GM21786 (cell line): ENCODE data around the gene PSMG4.

ENCODE experiments used
- ATAC-seq: cut with Tn5 transposase; IDR thresholded peaks from one replicate; pipeline ENCODE4 v1.9.1; 2021; ENCODE audit not compliant: unreplicated experiment

The PSMG4 gene

DNA sequence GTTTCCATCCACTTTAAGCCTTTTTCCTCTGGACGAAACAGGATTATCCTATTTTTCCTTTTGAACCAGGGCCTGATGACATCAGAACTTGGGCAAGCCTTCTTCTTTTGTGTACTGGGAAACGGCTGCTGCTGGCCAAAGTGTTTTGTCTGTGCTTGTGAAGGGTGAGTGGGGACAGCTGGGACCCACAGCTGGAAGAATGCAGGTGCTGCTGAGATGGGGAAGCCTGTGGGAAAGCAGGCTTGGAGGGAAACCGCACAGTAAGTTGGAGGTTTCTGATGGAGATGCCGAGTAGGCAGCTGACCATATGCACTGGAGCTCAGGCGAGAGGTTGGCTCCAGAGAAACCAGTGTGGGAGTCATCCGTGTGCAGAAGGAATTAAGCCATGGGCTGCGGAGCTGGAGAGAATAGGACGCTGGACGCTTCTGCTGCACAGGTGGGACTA, 8.5 kb upstream of the PSMG4 start:
- no peak for ATAC-seq

DNA sequence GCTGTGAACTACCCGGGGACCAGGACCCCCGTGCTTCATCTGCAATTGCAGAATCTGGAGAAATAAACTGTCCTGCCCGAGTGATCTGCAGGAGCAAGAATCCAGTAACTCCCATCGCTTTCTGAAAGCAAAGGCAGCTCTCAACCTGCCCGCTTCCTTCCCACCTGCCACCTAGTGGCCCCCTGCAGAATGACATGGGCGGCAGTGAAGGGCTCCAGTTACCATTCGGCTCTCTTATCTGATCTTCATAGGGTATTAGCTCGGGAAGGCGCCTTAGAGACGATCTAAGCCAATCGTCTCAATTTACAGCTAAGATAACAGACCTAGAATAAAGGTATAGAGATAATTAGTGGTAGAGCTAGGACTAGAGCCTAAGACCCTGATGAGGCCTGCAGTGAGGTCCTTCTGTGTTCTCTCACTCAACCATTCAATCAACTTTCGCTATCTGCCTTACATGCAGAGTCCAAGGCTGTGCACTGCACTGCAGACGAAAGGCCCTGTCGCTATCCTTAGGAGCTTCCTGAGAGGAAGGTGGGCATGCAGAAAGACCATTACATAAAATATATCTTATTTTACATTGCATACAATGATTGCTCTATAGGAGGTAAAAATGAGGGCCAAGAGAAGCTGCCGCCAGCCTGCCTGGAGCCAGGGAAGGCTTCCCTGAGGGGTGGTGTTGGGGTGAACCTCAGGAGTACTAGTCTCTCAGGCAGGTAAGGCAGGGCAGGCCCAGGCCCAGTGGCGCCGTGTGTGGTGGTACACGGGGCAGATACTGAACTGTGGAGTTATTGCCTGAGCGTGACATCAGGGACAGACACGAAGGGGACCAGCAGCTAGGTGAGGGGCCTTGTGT, 7.1 kb upstream of the PSMG4 start:
- peak; percentile 69 for ATAC-seq

DNA sequence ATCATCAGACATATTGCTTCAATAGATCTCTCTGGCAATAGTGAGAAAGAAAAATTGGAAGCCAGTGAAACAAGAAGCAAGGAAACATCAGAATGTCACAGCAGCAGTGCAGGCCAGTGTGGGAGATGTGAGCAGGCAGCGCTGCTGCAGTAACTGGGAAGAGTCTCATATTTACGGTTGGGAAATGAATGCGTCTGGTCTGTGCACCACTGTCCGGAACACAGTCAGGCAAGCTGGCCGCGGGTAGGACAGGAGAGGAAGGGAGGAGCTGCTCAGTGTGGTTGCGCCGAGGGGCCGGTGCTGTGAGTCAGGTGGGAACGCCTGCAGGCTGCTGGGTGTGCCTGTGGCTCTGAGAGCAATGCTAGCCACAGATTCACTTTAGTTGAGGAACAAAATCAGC, 6.4 kb upstream of the PSMG4 start:
- ATAC-seq = no peak

DNA sequence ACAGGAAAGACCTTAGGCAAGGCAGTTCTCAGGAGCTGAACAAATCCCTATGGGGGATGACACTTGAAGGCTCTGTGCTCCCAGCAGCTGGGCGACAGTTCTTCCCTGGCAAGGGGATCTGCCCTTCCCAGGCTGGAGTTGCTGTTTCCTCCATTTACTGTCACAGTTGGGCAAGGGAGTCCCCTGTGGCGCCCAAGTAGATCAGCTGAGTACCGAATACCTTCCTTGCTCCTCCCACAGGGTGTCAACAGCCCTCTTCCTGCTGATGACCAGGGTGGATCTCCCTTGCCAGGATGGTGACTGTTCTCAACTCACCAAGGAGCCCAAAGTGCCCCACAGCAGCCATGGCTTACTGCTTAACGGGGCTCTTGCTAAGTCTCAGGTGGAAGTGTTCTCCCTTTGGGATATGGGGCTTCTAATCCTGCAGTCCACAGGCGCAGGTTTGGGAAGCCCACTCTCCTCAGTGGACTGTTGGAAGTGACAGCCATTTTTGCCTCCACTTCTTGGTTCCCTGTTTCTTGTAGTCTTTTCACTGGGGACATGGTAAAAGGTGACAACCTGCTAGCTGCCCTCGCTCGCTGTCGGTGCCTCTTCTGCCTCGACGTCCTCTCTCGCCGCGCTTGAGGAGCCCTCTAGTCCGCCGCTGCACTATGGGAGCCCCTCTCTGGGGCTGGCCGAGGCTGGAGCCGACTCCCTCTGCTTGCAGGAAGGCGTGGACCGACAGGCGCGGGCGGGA, 5.7 kb upstream of the PSMG4 start:
- ATAC-seq = no peak

DNA sequence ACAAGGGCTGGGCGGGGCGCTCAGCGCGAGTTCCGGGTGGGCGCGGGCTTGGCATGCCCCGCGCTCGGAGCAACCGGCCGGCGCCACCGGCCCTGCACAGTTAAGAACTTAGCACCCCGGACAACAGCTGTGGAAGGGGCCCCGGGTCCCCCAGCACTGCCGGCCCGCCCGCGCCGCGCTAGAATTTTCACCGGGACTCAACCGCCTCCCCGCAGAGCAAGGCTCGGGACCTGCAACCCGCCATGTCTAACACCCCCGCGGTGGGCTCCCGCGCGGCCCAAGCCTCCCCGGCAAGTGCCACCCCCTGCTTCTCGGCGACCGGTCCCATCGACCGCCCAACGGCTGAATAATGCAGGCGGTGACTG, 5.2 kb upstream of the PSMG4 start:
- no peak for ATAC-seq

DNA sequence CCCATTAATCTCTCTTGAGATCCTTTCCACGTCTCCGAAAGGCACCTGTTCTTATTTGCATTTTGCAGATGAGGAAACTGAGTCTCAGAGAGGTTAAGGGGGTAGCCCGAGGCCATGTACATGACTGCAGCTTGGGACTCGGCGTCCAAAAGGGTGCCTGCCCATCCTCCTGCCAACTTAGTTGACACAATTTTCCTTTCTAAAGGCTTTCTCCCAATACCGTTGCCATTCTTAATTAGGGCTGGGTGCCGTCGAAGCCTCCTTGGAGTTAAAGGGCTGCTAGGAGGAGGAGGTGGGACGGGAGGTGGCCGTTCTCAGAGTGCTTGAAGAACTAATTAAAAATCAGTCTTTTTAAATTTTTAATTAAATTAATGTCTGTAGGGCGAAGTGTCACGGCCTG, 546 bp upstream of the PSMG4 start:
- no peak for ATAC-seq

DNA sequence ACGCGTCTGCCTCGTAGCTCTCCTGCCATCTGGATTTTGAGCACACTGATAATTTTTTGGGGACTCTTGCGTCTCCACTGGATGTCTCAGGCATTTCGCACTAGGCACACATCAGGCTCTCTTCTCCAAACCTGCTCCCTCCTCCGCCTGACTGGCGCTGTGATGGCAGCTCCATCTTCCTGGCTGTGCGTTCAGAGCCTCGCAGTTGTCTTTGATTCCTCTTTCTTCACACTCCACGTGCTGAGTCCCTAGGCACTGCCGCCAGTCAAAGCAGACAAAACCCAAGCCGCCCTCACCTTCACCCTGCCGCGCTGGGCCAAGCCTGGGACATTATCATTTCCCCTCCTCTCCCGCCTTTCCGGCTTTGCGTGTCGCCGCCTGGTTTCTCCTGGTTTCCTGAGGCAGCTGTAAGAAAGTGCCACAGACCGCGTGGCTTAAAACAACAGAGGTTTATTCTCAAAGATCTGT, 778 bp downstream of the PSMG4 start:
- peak; percentile 39 for ATAC-seq

DNA sequence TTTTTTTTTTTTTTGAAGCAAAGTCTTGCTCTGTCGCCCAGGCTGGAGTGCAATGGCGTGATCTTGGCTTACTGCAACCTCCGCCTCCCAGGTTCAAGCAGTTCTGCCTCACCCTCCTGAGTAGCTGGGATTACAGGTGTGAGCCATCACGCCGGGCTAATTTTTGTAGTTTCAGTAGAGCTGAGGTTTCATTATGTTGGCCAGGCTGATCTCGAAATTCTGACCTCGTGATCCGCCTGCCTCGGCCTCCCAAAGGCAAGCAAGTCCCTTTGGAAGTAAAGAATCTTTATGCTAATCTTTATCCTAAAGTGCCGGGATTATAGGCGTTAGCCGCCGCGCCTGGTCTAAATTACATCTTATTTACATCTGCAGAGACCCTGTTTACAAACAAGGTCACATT, 1.5 kb downstream of the PSMG4 start:
- ATAC-seq = no peak

DNA sequence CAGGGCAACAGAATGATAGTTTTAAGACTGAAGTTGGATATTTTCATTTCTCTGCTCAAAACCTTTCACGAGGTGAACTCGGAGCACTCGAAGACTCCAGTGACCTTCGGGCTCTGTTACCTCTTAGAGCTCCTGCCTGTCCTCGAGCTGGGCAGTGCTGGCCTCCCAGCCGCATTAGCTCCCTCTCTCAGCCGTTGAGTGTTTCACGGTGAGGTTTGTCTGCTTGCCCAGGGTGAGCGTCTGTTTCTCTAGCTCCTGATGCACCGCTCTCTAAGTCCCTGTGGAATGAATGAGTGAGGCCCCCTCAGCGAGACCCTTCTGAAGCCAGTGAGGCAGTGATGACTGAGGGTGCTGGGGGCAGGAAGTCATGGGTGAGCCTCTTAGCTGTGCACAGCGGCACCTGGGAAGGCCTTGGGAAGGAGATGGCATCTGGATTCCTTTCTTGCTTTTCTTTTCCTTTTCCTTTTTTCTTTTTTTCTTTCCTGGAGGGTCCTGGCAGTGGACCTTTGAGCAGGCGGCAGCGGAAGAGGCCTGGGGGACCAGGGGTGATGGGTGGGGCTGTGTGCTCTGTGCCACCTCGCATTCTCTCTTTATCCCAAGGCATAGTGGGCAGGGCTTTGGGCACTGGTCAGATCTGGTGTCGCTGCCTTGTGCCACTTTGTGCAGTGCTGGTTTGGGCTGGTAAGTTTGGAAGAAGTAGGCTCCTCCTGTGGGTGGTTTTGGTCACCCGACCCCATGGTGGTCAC, 2.2 kb downstream of the PSMG4 start:
- ATAC-seq = no peak

DNA sequence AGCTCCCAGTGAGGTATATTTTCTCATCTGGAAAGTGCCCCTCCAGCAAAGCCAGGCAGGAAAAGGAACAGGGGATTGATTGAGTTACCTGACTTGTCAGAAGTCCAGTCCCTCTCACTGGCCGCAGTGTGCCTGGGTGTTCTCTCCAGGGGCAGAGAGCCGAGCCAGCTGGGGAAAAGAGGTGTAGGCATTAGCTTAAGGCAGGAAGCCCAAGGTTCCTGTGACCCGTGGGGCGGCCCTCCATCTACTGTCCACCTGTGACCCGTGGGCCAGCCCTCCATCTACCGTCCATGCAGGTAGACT, 2.7 kb downstream of the PSMG4 start:
- ATAC-seq = no peak

DNA sequence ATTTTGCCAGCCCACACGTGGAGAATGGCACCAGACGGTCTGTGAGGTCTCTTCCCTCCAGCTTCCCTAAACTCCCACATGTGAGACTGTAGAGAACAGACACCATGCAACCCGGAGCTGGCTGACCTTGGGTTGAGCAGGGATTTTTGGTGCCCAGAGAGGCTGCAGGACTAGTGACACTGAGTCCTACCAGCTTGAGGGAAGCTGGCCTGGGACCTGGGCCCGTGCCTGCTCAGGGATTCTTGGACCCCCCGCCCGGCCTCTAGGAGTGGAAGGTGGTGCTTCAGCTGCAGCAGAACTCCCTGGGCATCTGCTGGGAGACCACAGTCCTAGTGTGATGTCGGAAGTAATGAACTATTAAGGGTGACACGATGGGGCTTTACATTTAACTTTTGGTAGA, 3.2 kb downstream of the PSMG4 start:
- no peak for ATAC-seq

DNA sequence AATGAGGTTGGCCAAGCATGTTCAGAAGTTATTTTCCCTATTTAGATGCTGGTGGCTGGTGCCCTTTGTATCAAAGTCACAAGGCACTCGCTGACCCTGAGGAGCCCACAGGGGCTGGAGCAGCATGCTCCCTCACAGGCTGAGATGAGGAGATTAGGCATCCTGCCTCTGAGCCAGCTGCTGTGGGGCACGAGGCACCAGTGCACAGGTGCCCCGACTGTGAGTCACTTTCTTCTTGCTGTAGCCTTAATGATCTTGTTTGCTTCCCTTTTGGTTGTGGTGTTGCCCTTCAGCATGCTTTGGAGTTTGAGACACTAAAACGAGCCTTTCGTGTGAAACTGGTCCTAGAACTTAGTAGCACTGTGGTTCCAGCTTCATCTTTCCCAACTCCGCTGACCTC, 4.3 kb downstream of the PSMG4 start:
- ATAC-seq = no peak

DNA sequence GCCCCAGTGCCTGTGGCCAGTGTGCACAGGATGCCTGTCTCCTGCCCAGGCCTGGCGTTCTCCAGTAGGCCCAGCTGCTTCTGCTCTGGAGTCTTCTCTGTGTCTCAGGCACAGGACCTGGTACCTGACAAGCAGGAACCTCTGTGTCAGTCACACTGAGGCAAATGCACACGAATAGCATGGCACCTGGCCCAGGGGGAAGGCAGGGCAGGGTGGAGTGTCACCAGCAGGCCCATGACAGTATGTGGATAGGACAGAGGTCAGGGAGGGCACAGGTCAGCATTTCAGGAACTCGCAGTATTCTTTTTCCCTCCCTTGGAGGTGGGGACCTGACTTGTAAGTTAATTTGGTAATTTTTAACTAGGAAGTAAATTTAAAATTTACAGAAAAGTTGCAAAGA, 5.6 kb downstream of the PSMG4 start:
- no peak for ATAC-seq

DNA sequence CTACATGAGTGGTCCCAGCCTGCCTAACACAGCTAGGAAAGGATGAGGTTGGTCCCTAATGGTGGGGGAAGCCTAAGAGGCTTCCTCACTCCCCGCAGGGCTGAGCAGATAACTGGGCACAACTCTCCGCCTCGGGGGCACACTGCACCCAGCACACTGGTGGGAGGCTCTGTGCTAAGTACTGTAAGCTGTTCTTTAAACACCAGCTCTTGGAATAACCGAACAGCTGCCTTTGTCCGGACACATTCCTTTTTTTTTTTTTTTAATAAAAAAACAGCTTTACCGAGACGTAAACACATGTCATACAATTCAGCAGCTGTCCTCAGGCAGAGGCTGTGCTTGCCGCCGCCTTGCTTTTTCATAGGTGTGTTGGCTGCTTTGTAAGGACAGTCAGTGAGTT, 6.9 kb downstream of the PSMG4 start:
- ATAC-seq = no peak

DNA sequence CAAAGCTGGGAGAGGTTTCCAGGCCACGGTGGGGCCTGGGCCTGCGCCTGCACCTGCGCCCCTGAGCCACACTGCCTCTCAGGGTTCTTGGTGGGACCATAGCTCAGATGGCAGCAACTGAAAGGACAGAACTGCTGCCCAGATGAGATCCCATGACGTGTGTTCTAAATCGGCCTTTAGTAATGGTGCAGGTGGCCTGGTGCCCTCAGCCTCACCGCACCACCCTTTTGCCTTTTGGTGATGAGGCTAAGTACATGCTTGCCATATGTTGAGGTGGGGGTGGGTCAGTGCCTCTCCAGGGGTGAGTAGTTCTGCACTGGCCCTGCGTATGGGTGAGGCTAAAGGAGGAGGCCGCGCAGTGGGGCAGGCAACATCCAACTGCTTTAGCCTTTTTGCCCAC, 7.4 kb downstream of the PSMG4 start:
- no peak for ATAC-seq

DNA sequence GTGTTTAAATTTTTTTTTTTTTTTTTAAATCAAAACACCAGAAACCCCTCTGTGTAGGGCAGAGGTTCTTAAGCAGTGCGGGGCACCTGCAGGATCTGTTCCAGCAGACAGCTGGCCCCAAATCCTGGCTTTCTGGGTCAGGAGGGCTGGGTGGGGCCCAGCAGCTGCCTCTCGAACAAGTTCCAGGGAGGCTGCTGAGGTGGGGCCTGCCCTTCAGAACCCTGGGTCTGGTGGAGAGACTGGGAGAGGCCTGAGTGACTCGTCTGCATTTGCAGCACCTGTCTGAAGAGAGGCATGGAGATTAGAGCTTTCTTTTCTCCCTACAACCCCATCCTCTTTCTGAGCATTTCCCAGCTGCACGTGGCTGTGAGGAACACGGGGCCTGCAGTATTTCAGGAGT, 8.4 kb downstream of the PSMG4 start:
- ATAC-seq = no peak

DNA sequence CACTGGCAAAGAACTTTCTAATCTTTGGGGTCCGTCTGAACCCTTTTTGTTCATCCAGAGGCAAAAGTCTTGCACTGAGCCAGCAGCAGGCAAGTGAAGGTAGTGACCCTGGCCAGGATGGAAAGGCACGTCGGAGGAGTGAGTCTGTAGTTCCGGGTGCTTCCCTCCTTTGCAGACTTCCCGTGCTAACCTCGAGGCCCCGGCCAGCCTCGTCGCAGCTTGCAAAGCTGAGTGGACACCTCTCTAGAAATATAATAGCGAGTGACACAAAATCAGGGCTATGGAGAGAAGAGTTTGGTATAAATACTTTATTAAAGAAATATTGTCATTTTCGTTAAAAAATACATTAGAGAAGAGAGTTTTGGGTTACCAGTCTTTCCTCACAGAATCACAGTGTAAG, 9.9 kb downstream of the PSMG4 start:
- ATAC-seq = no peak

DNA sequence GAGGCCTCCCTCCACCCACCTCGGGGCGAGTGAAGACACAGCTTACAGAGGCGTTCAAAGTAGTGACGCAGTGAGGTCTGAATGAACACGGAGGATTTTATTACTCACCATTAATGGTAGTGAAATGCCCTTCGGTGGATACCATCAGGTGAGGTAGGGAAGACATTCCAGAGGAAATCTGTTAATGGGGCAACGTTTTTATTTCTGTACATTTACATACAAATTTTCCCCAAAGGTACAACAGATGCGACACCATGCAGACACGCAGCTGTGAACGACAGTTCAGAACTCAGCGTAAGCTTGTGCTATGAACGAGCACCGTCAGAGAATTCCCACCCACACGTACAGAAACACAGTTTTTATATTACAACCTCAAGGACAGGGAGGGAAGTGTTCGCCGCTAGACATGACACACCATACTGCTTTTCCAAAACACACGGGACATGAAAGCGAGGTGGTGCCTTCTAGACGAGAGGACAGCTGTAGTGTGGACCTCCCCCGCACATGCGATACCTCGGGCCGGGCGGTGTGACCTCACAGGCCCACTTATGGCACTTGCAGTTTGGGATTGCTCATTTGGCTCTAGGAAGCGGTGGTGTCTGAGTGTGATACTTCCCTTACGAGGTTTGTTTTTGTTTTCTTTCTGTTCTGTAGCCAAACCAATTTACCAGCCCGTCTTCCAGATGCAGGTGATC, 10.7 kb downstream of the PSMG4 start:
- ATAC-seq = no peak

DNA sequence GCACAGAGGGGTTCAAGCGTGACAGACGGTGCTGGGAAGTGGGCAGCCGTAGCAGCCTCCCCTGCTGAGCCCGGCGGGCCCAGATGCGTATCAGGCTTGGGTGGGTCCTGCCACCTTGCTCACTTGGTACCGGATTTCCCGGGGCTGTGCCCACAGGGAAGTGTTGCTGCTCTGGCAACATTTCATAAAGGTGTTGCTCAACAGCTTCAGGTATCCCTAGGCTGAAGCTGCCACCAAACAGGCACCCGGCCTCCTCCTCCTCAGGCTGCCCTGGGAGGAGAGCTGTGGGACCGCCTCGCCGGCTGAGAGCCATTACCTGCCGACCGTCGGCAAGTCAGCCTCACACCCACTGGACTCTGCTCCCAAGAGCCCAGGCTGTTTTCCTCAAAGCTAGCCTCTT, 11.5 kb downstream of the PSMG4 start:
- no peak for ATAC-seq

DNA sequence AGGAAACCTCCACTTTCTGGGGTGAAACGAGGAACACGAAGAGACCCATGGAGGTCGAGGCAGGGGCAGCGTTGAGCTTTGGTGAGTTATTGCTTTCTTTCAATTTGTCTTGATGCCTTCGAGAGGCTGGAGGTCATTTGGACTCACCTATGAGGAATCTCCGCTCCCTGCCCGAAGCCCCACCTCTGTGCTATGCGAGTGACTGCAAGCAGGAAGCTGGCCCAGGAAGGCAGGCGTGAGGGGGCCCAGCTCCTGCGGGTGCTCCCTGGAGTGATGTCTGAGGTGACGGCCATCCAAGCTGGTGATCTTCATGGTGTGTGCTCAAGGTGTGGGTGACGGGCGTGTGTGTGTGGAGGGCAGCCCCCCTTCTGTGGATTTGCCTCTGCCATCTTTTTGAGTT, 13.0 kb downstream of the PSMG4 start:
- ATAC-seq = no peak

DNA sequence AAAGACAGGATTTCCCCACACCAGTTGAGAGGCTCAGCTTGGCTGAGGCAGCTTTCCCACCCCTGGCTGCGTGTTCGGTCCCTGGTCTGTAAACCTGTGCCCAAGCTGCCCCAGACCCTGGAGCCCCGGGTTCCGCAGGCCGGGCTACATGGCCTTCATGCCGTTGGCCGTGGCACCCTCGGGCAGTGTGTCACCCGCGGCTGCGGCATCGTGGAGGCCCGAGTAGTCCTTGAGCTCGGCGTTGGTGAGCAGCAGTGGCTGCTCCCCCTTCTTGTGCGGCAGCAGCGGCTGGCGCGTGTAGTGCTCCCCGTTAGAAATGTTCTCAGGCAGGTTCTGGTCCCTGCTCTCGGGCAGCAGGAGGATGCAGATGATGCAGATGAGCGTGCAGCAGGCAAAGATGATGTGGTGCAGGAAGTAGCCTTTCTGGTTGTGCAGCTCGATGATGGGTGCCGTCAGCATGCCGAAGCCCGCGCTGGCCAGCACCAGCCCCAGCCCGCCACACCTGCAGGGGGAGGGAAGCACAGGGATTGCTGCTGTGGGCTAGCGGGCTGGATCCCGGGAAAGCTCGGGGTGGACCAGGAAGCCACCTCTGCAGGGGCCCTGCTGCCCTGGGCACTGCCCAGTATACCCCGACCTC, 14.3 kb downstream of the PSMG4 start:
- no peak for ATAC-seq
